HepG2 (cell line): ENCODE results near the gene KIF22. TPM values are rescaled to one million over a fixed set of nuclear protein-coding genes. Genes with fewer than 3 reads are reported as not detected.

Source experiments
- ATAC-seq: fragments of 200-7000 bp; cut with Tn5 transposase; 3 replicates; pipeline ENCODE4 v1.9.1; 2020; ENCODE audit warnings: mild to moderate bottlenecking, moderate library complexity
- BruUV-seq: library from RNA; stranded (reverse); fragments of 400-500 nt; replicated peaks from 2 replicates; lab custom pipeline; 2021; lab: Mats Ljungman, UMichigan
- CTCF ChIA-PET: fragments of 300-600 bp; formaldehyde crosslinking; extraction: SDS; loops from one replicate; lab custom pipeline; 2021; ENCODE audit warnings: low total read pairs, inconsistent platforms, low intra/inter-chr PET ratio; lab: Yijun Ruan, JAX
- POLR2A ChIA-PET: fragments of 350-600 bp; sonication (Branson Sonifier 250); formaldehyde crosslinking; loops from one replicate; lab custom pipeline; 2020; ENCODE audit warnings: antibody characterized with exemption, inconsistent platforms; lab: Yijun Ruan, JAX
- DNase-seq: peaks from one replicate; pipeline ENCODE4 v3.0.0-alpha.2; 2015; ENCODE audit warnings: low spot score
- FAIRE-seq: peaks from 3 replicates; lab custom pipeline; 2011; peaks lifted over from hg19 to GRCh38; lab: Jason Lieb, UNC
- H2AFZ ChIP-seq: one replicate; pipeline ENCODE4 v1.6.1; 2011; ENCODE audit warnings: low read length, inconsistent platforms
- H3K27ac ChIP-seq: fragments of 300-600 bp; 3 replicates; pipeline ENCODE4 v1.8.0; 2011; ENCODE audit warnings: mixed run types, mild to moderate bottlenecking, mixed read lengths, low read length, inconsistent platforms; ENCODE audit not compliant: insufficient read depth; ENCODE audit errors: extremely low read length
- H3K27me3 ChIP-seq, 2 experiments: fragments of 200-600 bp in 1 of 2; 2 replicates in 1 of 2; 3 replicates in 1 of 2; pipeline versions ENCODE4 v1.6.0 to v1.8.0; 2011; ENCODE audit warnings: low read length in 2 of 2, mild to moderate bottlenecking in 2 of 2, moderate library complexity in 2 of 2, inconsistent platforms in 1 of 2; ENCODE audit not compliant: insufficient read depth in 2 of 2, control insufficient read depth in 1 of 2
- H3K36me3 ChIP-seq, 2 experiments: fragments of 200-600 bp in 1 of 2; replicated peaks in 1 of 2; 2 replicates in 1 of 2; 3 replicates in 1 of 2; pipeline versions ENCODE4 v1.5.1 to v1.8.0; 2011; ENCODE audit warnings: low read length in 2 of 2, inconsistent platforms in 1 of 2; ENCODE audit not compliant: insufficient read depth in 2 of 2, control insufficient read depth in 1 of 2
- H3K4me1 ChIP-seq: 2 replicates; pipeline ENCODE4 v1.5.1; 2012; ENCODE audit warnings: low read length, inconsistent platforms; ENCODE audit not compliant: insufficient read depth
- H3K4me2 ChIP-seq: 2 replicates; pipeline ENCODE4 v1.6.0; 2011; ENCODE audit warnings: low read depth, low read length, inconsistent platforms
- H3K4me3 ChIP-seq, 3 experiments: fragments of 200-600 bp in 1 of 3; sonication (generic), shearing (Covaris generic) in 1 of 3; replicated peaks in 1 of 3; 2 replicates each; pipeline ENCODE4 v1.5.1; 2011 to 2016; ENCODE audit warnings: low read length in 3 of 3, inconsistent platforms in 2 of 3, low read depth in 2 of 3, mild to moderate bottlenecking in 2 of 3, control low read depth in 1 of 3, mixed read lengths in 1 of 3; ENCODE audit not compliant: insufficient read depth in 1 of 3
- H3K79me2 ChIP-seq: one replicate; pipeline ENCODE4 v1.6.1; 2011; ENCODE audit warnings: low read length, inconsistent platforms; ENCODE audit not compliant: insufficient read depth
- H3K9ac ChIP-seq: 2 replicates; pipeline ENCODE4 v1.6.0; 2011; ENCODE audit warnings: mild to moderate bottlenecking, low read depth, low read length, inconsistent platforms; ENCODE audit not compliant: insufficient read depth
- H3K9me3 ChIP-seq: 2 replicates; pipeline ENCODE4 v1.5.1; 2012; ENCODE audit warnings: mild to moderate bottlenecking, low read length
- H4K20me1 ChIP-seq: 2 replicates; pipeline ENCODE4 v1.6.0; 2011; ENCODE audit warnings: inconsistent platforms, mild to moderate bottlenecking, low read length, moderate library complexity; ENCODE audit not compliant: insufficient read depth
- BRD4 ChIP-seq: sonication (generic); formaldehyde crosslinking; IDR thresholded peaks from 2 replicates; pipeline ENCODE4 v1.4.0; 2020; ENCODE audit warnings: missing genetic modification reagents
- FOSL2 ChIP-seq: sonication (generic); formaldehyde crosslinking; IDR thresholded peaks from 2 replicates; pipeline ENCODE4 v1.4.0; 2020; ENCODE audit warnings: missing genetic modification reagents
- GABPB1 ChIP-seq: IDR thresholded peaks from 2 replicates; pipeline ENCODE4 v1.6.1; 2016; ENCODE audit warnings: mild to moderate bottlenecking, missing genetic modification reagents, moderate library complexity, missing compliant biosample characterization
- HOXA3 ChIP-seq: sonication (generic); formaldehyde crosslinking; IDR thresholded peaks from 2 replicates; pipeline ENCODE4 v1.5.0; 2020; ENCODE audit warnings: missing genetic modification reagents
- KDM2A ChIP-seq: sonication (generic); formaldehyde crosslinking; IDR thresholded peaks from 2 replicates; pipeline ENCODE4 v1.4.0; 2020; ENCODE audit warnings: low read depth, missing genetic modification reagents, borderline replicate concordance
- MTA1 ChIP-seq: sonication (generic); formaldehyde crosslinking; IDR thresholded peaks from 2 replicates; pipeline ENCODE4 v1.4.0; 2020; ENCODE audit warnings: missing genetic modification reagents, mild to moderate bottlenecking, borderline replicate concordance
- NFE2L2 ChIP-seq: fragments of 150-350 bp; IDR thresholded peaks from 2 replicates; pipeline ENCODE4 v1.6.1; 2014; ENCODE audit warnings: low read length
- SRY ChIP-seq: sonication (generic); formaldehyde crosslinking; IDR thresholded peaks from 2 replicates; pipeline ENCODE4 v1.8.0; 2022; ENCODE audit warnings: mild to moderate bottlenecking, missing genetic modification reagents
- ZBTB38 ChIP-seq: sonication (generic); formaldehyde crosslinking; IDR thresholded peaks from 2 replicates; pipeline ENCODE4 v1.5.1; 2020; ENCODE audit warnings: mild to moderate bottlenecking, missing genetic modification reagents
- ZNF331 ChIP-seq: sonication (generic); formaldehyde crosslinking; IDR thresholded peaks from 2 replicates; pipeline ENCODE4 v1.4.0; 2020; ENCODE audit warnings: missing genetic modification reagents
- ZNF530 ChIP-seq: sonication (generic); formaldehyde crosslinking; IDR thresholded peaks from 2 replicates; pipeline ENCODE4 v1.5.0; 2020; ENCODE audit warnings: low read depth, mild to moderate bottlenecking, missing genetic modification reagents
- ZNF703 ChIP-seq: sonication (generic); formaldehyde crosslinking; IDR thresholded peaks from 2 replicates; pipeline ENCODE4 v1.5.1; 2020; ENCODE audit warnings: missing genetic modification reagents, mild to moderate bottlenecking, moderate library complexity, borderline replicate concordance
- ZSCAN12 ChIP-seq: sonication (generic); formaldehyde crosslinking; IDR thresholded peaks from 2 replicates; pipeline ENCODE4 v1.9.0; 2021; ENCODE audit warnings: mild to moderate bottlenecking, missing genetic modification reagents
- ZSCAN21 ChIP-seq: sonication (generic); formaldehyde crosslinking; IDR thresholded peaks from 2 replicates; pipeline ENCODE4 v1.8.0; 2022; ENCODE audit warnings: mild to moderate bottlenecking, missing genetic modification reagents, moderate library complexity, borderline replicate concordance
- WGBS: methylation state at CpG from one replicate; pipeline ENCODE4 v1.1.6; 2017; ENCODE audit warnings: low lambda C conversion rate; 5-methylcytosine and 5-hydroxymethylcytosine counted together
- in situ Hi-C: cut with HindIII; loops from 2 replicates; pipeline ENCODE4 v1.10.0; 2017; ENCODE audit warnings: low pct_unique_long_range_greater_than_20kb; ENCODE audit not compliant: extremely low pct_ligation_motif_present
- intact Hi-C: fragments of 100-400 bp; cut with micrococcal nuclease; formaldehyde crosslinking; loops from one replicate; pipeline ENCODE4 v1.10.0; 2022; ENCODE audit not compliant: unreplicated experiment
- polyA plus RNA-seq, 8 experiments: library from polyadenylated mRNA; depleted of rRNA in 3 of 8; stranded (reverse) in 7 of 8; unstranded in 1 of 8; fragments of >200 nt; fragmentation: Illumina TruSeq in 4 of 8; extraction: Trizol in 4 of 8; gene quantifications; 2 replicates each; pipeline versions ENCODE4 v1.2.1 to v1.2.3, GENCODE V29; 2011 to 2016; ENCODE audit warnings: low read depth in 4 of 8, missing spikeins in 1 of 8, mixed read lengths in 1 of 8; ENCODE audit not compliant: insufficient read depth in 1 of 8
- total RNA-seq, 5 experiments: library from RNA; depleted of rRNA; stranded (reverse); fragments of >200 nt; fragmentation: Illumina TruSeq; extraction: Trizol; gene quantifications; 2 replicates each; pipeline ENCODE4 v1.2.3, GENCODE V29; 2016; ENCODE audit warnings: low read depth in 1 of 5
- TF ChIP-seq, protein P1 (sequence below): sonication (generic); formaldehyde crosslinking; IDR thresholded peaks from 2 replicates; pipeline ENCODE4 v1.4.0; 2020; ENCODE audit warnings: missing genetic modification reagents
- TF ChIP-seq, protein P2 (sequence below): IDR thresholded peaks from 2 replicates; pipeline ENCODE4 v1.6.1; 2016; ENCODE audit warnings: mild to moderate bottlenecking, missing biosample characterization, missing genetic modification reagents
- TF ChIP-seq, protein P3 (sequence below): IDR thresholded peaks from 2 replicates; pipeline ENCODE4 v1.6.1; 2016; ENCODE audit warnings: low read depth, control low read depth

Gene KIF22
- total and polyA plus RNA-seq, 2 of the 13 experiments (the other 11 are each of a cell fraction or from before 2014, with no cell fraction given): 95.8 to 118 TPM

DNA sequence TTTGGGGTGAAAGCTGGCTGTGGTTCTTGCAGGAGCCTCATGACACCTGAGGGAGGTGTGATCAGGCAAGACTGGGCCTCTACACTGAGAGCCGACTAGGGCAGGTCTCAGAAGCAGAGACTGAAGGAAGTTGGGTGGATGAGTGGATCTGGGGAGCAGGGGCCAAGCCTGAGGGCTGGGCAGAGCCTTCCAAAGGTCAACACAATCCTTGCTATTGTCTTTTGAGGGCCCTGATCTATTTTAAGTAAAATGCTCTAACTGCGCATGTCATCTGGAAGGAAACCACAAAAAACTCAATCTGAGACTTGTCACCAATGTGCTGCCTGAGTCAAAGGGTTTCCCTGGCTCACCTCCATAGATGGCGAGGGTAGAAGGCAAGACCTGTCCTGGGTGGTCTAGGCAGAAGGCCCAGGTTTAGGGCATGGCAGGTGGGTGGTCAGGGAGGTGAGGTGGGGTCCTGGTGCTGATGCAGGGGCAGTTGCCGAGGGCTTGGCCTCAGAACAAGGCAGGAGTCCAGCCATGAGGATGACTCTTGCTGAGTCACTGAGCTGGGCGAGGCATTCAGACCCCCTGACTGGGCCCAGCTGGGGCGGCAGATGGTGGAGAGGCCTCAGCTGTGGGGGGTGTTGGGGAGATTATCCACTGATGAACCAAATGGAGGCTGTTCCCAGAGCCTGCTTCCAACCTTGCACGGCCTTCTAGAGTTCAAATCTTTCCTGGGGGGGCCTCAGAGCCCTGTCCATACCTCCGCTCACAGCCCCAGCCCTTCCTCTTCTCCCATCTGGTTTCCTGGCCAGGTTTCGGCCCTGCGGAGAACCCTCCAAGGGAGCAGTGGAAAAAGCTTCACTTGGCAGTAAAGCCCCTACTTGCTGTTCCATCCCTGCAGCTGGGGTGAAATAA is 34.8 kb downstream of the KIF22 start:
- in situ Hi-C loops (no loop called here), intact Hi-C loops (loop anchor here (5.0 kb wide), 1 partner anchor 37 kb away; the partner anchor contains the start of gene CDIPT)
- CTCF ChIA-PET: no interaction called here
- Histone ChIP-seq H2AFZ (no peak overlapping the region), H3K36me3 (no peaks in the 10 kb centered on the region), H4K20me1 (no peaks in the 10 kb centered on the region), H3K9me3 (no peaks in the 10 kb centered on the region), H3K4me2 (peak overlapping the region; percentile 38), H3K27ac (peak overlapping the region; percentile 16), H3K4me1 (peaks cover 100% of the 10 kb centered on the region), H3K9ac (peak overlapping the region; percentile 14), H3K4me3 (no peak overlapping the region), H3K79me2 (peaks cover 7% of the 10 kb centered on the region), H3K27me3 (no peaks in the 10 kb centered on the region)
- WGBS: 82% methylated on average over 10 of the region's 10 CpGs
- FAIRE-seq (no peak), ATAC-seq (peak; percentile 2; the same call in 2 of the 3 replicates), DNase-seq (no peak)
- POLR2A ChIA-PET: interaction anchor here (1.1 to 6.6 kb wide), 8 partner anchors 6 to 74 kb away, joined by 3 to 145 read pairs (median 9); partner anchors contain the start of genes CDIPT, MAZ, MVP and PAGR1
- no TSS peak for BruUV-seq
- peak; percentile 22; the same call in 1 of the 2 replicates for TF ChIP-seq HOXA3 (CRISPR knock-in tag)
- TF ChIP-seq, protein P1, sequence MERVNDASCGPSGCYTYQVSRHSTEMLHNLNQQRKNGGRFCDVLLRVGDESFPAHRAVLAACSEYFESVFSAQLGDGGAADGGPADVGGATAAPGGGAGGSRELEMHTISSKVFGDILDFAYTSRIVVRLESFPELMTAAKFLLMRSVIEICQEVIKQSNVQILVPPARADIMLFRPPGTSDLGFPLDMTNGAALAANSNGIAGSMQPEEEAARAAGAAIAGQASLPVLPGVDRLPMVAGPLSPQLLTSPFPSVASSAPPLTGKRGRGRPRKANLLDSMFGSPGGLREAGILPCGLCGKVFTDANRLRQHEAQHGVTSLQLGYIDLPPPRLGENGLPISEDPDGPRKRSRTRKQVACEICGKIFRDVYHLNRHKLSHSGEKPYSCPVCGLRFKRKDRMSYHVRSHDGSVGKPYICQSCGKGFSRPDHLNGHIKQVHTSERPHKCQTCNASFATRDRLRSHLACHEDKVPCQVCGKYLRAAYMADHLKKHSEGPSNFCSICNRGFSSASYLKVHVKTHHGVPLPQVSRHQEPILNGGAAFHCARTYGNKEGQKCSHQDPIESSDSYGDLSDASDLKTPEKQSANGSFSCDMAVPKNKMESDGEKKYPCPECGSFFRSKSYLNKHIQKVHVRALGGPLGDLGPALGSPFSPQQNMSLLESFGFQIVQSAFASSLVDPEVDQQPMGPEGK (CRISPR knock-in tag): peak; percentile 57
- TF ChIP-seq GABPB1 (CRISPR knock-in tag): 0 out of 2 replicates have a peak, but pooled peaks have one; percentile 26
- TF ChIP-seq ZNF331 (CRISPR knock-in tag): peak; percentile 21; the same call in 1 of the 2 replicates
- TF ChIP-seq ZSCAN21 (CRISPR knock-in tag): no peak
- TF ChIP-seq BRD4 (CRISPR knock-in tag): 0 out of 2 replicates have a peak, but pooled peaks have one; percentile 43
- TF ChIP-seq, protein P2, sequence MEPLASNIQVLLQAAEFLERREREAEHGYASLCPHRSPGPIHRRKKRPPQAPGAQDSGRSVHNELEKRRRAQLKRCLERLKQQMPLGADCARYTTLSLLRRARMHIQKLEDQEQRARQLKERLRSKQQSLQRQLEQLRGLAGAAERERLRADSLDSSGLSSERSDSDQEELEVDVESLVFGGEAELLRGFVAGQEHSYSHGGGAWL (CRISPR knock-in tag): 0 out of 2 replicates have a peak, but pooled peaks have one; percentile 53
- no peak for TF ChIP-seq ZNF530 (CRISPR knock-in tag)
- TF ChIP-seq ZNF703 (CRISPR knock-in tag): no peak
- TF ChIP-seq MTA1: peak; percentile 33; the same call in 1 of the 2 replicates
- TF ChIP-seq, protein P3, sequence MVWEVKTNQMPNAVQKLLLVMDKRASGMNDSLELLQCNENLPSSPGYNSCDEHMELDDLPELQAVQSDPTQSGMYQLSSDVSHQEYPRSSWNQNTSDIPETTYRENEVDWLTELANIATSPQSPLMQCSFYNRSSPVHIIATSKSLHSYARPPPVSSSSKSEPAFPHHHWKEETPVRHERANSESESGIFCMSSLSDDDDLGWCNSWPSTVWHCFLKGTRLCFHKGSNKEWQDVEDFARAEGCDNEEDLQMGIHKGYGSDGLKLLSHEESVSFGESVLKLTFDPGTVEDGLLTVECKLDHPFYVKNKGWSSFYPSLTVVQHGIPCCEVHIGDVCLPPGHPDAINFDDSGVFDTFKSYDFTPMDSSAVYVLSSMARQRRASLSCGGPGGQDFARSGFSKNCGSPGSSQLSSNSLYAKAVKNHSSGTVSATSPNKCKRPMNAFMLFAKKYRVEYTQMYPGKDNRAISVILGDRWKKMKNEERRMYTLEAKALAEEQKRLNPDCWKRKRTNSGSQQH (CRISPR knock-in tag): 0 out of 2 replicates have a peak, but pooled peaks have one; percentile 9
- TF ChIP-seq KDM2A (CRISPR knock-in tag): peak; percentile 14; the same call in 1 of the 2 replicates
- TF ChIP-seq SRY: 0 out of 2 replicates have a peak, but pooled peaks have one; percentile 11
- peak; percentile 68 for TF ChIP-seq FOSL2 (CRISPR knock-in tag)
- TF ChIP-seq ZBTB38: no peak
- TF ChIP-seq NFE2L2: 0 out of 2 replicates have a peak, but pooled peaks have one; percentile 53
- no peak for TF ChIP-seq ZSCAN12 (CRISPR knock-in tag)
